ENCODE measurements around the gene C1orf198. TPM values are rescaled to one million over a fixed set of nuclear protein-coding genes. Genes with fewer than 3 reads are reported as not detected.

Gene C1orf198
- polyA plus RNA-seq, 1 experiment = 52.7 TPM

DNA sequence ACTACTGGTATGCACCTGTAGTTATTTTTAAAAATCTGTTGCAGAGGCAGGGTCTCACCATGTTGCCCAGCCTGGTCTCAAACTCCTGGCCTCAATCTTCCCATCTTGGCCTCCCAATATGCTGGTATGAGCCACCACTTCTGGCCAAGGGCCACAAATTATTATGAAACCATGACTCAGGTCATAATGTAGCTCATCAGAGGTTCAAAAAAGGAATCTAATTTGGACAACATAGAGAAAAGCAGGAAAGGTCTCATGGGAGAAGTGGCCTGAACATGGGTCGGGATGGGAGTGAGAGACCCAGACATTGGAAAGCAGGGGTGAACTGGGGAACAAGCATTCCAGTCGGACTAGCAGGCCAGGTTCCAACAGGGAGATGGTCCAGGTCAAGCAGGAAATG lies 45.2 kb upstream of the C1orf198 start:
- no peak for DNase-seq (ENCODE audit: low read depth, low spot score)
- no peak overlapping the region for H3K4me3 ChIP-seq (ENCODE audit: low read depth, low read length)
- no peaks in the 10 kb centered on the region for H3K9me3 ChIP-seq (ENCODE audit: control insufficient read depth, insufficient read depth, low read length)
- TF ChIP-seq, protein P1, sequence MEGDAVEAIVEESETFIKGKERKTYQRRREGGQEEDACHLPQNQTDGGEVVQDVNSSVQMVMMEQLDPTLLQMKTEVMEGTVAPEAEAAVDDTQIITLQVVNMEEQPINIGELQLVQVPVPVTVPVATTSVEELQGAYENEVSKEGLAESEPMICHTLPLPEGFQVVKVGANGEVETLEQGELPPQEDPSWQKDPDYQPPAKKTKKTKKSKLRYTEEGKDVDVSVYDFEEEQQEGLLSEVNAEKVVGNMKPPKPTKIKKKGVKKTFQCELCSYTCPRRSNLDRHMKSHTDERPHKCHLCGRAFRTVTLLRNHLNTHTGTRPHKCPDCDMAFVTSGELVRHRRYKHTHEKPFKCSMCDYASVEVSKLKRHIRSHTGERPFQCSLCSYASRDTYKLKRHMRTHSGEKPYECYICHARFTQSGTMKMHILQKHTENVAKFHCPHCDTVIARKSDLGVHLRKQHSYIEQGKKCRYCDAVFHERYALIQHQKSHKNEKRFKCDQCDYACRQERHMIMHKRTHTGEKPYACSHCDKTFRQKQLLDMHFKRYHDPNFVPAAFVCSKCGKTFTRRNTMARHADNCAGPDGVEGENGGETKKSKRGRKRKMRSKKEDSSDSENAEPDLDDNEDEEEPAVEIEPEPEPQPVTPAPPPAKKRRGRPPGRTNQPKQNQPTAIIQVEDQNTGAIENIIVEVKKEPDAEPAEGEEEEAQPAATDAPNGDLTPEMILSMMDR (IDR thresholded peaks at IDR 0.05; ENCODE audit: low read depth, low read length) = no peak
- H3K27ac ChIP-seq (ENCODE audit: low read depth, low read length) = no peak overlapping the region
- CTCF ChIA-PET = interaction anchor here (9.9 kb wide), 1 partner anchor 117 kb away, joined by 140 read pairs; no protein-coding TSS in a partner anchor
- H3K27me3 ChIP-seq (ENCODE audit: control insufficient read depth, insufficient read depth, low read length) = no peaks in the 10 kb centered on the region
- POLR2A ChIA-PET = no interaction called here

DNA sequence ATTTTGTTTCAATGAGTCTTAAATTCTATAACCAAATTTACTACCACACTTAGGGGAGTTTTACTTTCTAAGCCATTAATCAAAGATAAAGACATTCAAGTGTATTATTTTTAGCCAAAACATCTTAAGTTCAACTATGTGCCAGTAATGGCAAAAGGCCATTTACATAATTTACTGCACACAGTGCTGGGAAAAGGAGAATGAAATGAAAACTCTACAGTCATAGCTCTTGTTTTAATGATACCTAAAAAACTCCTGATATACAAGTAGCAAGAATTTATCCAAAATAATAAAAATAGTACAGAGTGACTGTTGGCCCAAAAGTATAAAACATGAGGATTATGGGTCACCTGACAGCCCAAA lies 42.4 kb upstream of the C1orf198 start:
- Histone ChIP-seq H3K9me3 (ENCODE audit: control insufficient read depth, insufficient read depth, low read length) (no peaks in the 10 kb centered on the region), H3K4me3 (ENCODE audit: low read depth, low read length) (no peak overlapping the region), H3K27me3 (ENCODE audit: control insufficient read depth, insufficient read depth, low read length) (no peaks in the 10 kb centered on the region), H3K27ac (ENCODE audit: low read depth, low read length) (no peak overlapping the region)
- TF ChIP-seq, protein P1 (IDR thresholded peaks at IDR 0.05; ENCODE audit: low read depth, low read length) = no peak
- ChIA-PET POLR2A (no interaction called here), CTCF (no interaction called here)
- no peak for DNase-seq (ENCODE audit: low read depth, low spot score)

DNA sequence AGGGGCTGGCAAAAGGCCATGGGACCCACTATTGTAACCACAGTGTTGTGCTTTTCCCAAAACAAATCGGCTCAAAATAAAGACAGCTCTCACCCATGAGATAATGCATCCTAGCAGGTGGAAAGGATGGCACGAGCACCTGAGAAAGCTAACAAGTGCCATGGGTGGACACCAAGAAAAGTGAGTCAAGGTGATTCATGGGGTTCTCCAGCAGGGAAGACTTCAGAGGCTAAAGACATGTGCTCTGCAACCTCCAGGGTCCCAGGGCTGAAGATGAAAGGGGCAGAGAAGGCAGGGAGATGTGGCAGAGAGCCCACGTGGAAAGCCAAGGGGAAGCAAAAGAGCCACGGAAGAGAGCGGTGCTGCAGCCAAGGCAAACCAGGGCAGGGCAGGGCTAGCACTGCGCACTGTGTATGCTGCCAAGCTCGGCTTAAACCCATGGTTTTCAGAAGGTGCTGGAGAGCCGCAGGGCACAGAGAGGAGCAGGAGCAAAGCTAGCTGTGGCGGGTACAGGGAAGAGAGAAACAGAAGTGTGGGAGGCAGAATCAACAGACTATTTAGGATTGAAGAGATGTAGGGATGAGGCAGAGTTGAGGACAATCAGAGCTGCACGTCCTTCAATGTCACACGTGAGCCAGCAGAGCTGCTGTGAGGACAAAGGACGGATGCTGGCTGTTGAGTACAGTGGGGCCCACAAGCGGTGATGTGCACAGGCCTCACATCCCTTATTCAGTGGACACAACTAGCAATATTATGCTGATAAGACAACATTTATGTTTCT lies 41.8 kb upstream of the C1orf198 start:
- CTCF ChIA-PET = interaction anchor here (1.0 kb wide), 1 partner anchor 114 kb away, joined by 7 read pairs; no protein-coding TSS in a partner anchor
- H3K9me3 ChIP-seq (ENCODE audit: control insufficient read depth, insufficient read depth, low read length) = no peaks in the 10 kb centered on the region
- POLR2A ChIA-PET = no interaction called here
- no peak overlapping the region for H3K4me3 ChIP-seq (ENCODE audit: low read depth, low read length)
- no peak for DNase-seq (ENCODE audit: low read depth, low spot score)
- no peaks in the 10 kb centered on the region for H3K27me3 ChIP-seq (ENCODE audit: control insufficient read depth, insufficient read depth, low read length)
- TF ChIP-seq, protein P1 (IDR thresholded peaks at IDR 0.05; ENCODE audit: low read depth, low read length) = no peak
- H3K27ac ChIP-seq (ENCODE audit: low read depth, low read length) = no peak overlapping the region

DNA sequence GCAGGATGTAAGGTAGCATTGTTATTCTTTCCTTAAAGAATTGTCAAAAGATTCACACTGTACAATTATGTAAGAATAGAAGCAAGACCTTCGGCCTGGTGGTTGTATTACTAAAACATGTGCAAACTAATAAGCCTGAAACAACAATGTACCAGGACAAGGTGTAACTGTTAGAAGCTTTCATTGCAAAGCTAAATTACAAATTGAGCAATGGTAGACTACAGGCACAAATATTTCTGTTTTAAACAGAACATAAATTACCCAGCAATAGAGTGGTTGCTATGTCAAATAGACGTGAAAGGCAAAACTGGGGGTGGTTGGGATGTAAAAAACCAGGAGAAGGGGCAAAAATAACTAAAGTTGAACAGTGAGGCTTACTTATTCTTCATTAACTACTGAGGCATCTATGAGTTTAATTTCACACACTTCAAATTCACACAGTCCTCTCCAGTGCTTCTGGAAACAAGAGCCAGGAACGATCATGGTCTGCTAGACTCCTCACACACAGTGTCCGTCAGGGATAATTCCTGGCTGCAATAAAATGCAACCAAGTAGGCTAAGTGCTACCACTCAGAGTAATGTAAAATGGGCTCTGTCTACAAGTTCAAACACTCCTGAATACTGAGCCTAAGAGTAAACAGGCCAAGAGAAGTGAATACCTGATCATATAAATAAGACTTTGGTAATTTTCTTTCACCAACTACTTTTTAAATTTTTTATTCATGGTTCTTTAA lies 39.3 kb upstream of the C1orf198 start:
- ChIA-PET CTCF (interaction anchor here (1.2 to 2.0 kb wide), 3 partner anchors 9 to 111 kb away, joined by 4 to 9 read pairs (median 7); no protein-coding TSS in a partner anchor), POLR2A (no interaction called here)
- TF ChIP-seq, protein P1 (IDR thresholded peaks at IDR 0.05; ENCODE audit: low read depth, low read length) = no peak
- H3K27ac ChIP-seq (ENCODE audit: low read depth, low read length) = no peak overlapping the region
- H3K27me3 ChIP-seq (ENCODE audit: control insufficient read depth, insufficient read depth, low read length) = no peaks in the 10 kb centered on the region
- H3K4me3 ChIP-seq (ENCODE audit: low read depth, low read length) = no peak overlapping the region
- DNase-seq (ENCODE audit: low read depth, low spot score) = no peak
- no peaks in the 10 kb centered on the region for H3K9me3 ChIP-seq (ENCODE audit: control insufficient read depth, insufficient read depth, low read length)

DNA sequence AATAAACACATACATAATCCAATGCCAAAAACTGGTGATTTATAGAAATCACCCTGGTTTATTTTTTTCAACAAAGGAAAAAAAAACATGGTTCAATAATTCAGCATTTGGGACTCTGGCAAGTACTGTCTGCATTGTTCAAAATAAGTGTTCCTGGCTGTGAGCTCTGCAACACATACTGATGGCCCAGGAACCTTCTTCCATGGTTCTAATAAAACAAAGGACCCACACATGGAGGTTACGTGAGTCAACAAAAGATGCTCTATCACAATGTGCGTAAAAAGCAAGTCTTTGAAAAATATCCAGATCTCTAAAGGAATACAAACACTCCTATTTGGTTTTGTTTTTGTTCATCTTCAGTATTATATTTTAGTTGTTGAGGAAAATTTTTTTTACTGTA lies 37.9 kb upstream of the C1orf198 start:
- Histone ChIP-seq H3K27ac (ENCODE audit: low read depth, low read length) (no peak overlapping the region), H3K27me3 (ENCODE audit: control insufficient read depth, insufficient read depth, low read length) (no peaks in the 10 kb centered on the region), H3K9me3 (ENCODE audit: control insufficient read depth, insufficient read depth, low read length) (peaks cover 2% of the 10 kb centered on the region; the same call in 1 of the 2 replicates), H3K4me3 (ENCODE audit: low read depth, low read length) (no peak overlapping the region)
- no peak for DNase-seq (ENCODE audit: low read depth, low spot score)
- TF ChIP-seq, protein P1 (IDR thresholded peaks at IDR 0.05; ENCODE audit: low read depth, low read length) = no peak
- CTCF ChIA-PET = interaction anchor here (0.8 to 2.0 kb wide), 3 partner anchors 10 to 273 kb away, joined by 3 to 9 read pairs (median 7); no protein-coding TSS in a partner anchor
- POLR2A ChIA-PET = interaction anchor here (0.6 kb wide), 1 partner anchor 70 kb away, joined by 12 read pairs; no protein-coding TSS in a partner anchor
